Caco-2 (cell line): ENCODE measurements around the gene RPRD2. TPM values are rescaled to one million over a fixed set of nuclear protein-coding genes. Genes with fewer than 3 reads are reported as not detected.

ENCODE experiments used
- BruUV-seq: library from RNA; stranded (reverse); fragments of 400-500 nt; replicated peaks from 2 replicates; lab custom pipeline; 2021; lab: Mats Ljungman, UMichigan
- CTCF ChIA-PET: fragments of 300-600 bp; sonication (Branson Sonifier 250); formaldehyde crosslinking; loops from one replicate; lab custom pipeline; 2022; ENCODE audit warnings: antibody characterized with exemption; lab: Charles Lee
- POLR2A ChIA-PET: fragments of 300-600 bp; sonication (Branson Sonifier 250); formaldehyde crosslinking; loops from one replicate; lab custom pipeline; 2022; ENCODE audit warnings: antibody characterized with exemption; lab: Charles Lee
- DNase-seq, 2 experiments: peaks; one replicate each; pipeline versions ENCODE4 v3.0.0 to v3.0.0-alpha.2; 2020 to 2022
- H3K27me3 ChIP-seq: replicated peaks from 2 replicates; pipeline ENCODE4 v1.6.0; 2011; ENCODE audit warnings: low read length; ENCODE audit not compliant: control insufficient read depth, insufficient read depth
- H3K36me3 ChIP-seq: 2 replicates; pipeline ENCODE4 v1.5.1; 2011; ENCODE audit warnings: low read length; ENCODE audit not compliant: control insufficient read depth, insufficient read depth
- H3K4me1 ChIP-seq: fragments of 250-450 bp; sonication (Bioruptor Pico); 2 replicates; pipeline ENCODE4 v1.5.1; 2020; ENCODE audit warnings: mild to moderate bottlenecking
- H3K4me3 ChIP-seq: 2 replicates; pipeline ENCODE4 v1.5.1; 2011; ENCODE audit warnings: low read depth, mild to moderate bottlenecking, control low read depth, low read length
- H3K9me3 ChIP-seq: fragments of 250-450 bp; sonication (Bioruptor Pico); 2 replicates; pipeline ENCODE4 v1.5.1; 2020; ENCODE audit warnings: mild to moderate bottlenecking, moderate library complexity
- H3K27ac Mint-ChIP-seq: one replicate; pipeline ENCODE4 v1.8.0; 2022; ENCODE audit warnings: mixed read lengths; ENCODE audit not compliant: unreplicated experiment
- H3K27me3 Mint-ChIP-seq: one replicate; pipeline ENCODE4 v1.8.0; 2022; ENCODE audit warnings: mixed read lengths; ENCODE audit not compliant: insufficient read depth, unreplicated experiment
- H3K36me3 Mint-ChIP-seq: one replicate; pipeline ENCODE4 v1.8.0; 2022; ENCODE audit warnings: mild to moderate bottlenecking, mixed read lengths; ENCODE audit not compliant: insufficient read depth, unreplicated experiment
- H3K4me1 Mint-ChIP-seq: one replicate; pipeline ENCODE4 v1.8.0; 2022; ENCODE audit warnings: low read depth, mixed read lengths; ENCODE audit not compliant: unreplicated experiment
- H3K4me3 Mint-ChIP-seq: one replicate; pipeline ENCODE4 v1.8.0; 2022; ENCODE audit warnings: mild to moderate bottlenecking, moderate library complexity, mixed read lengths; ENCODE audit not compliant: unreplicated experiment
- H3K9me3 Mint-ChIP-seq: one replicate; pipeline ENCODE4 v1.8.0; 2022; ENCODE audit warnings: mixed read lengths; ENCODE audit not compliant: unreplicated experiment
- CTCF ChIP-seq, 2 experiments: fragments of 200-600 bp in 1 of 2; IDR thresholded peaks; 1 replicate in 1 of 2; 2 replicates in 1 of 2; pipeline versions ENCODE4 v1.5.1 to v1.8.0; 2011 to 2022; ENCODE audit warnings: antibody characterized with exemption in 1 of 2, control low read depth in 1 of 2, inconsistent platforms in 1 of 2, low read depth in 1 of 2, low read length in 1 of 2, mild to moderate bottlenecking in 1 of 2, moderate library complexity in 1 of 2; ENCODE audit not compliant: insufficient read depth in 1 of 2, severe bottlenecking in 1 of 2, unreplicated experiment in 1 of 2
- intact Hi-C: fragments of 100-400 bp; cut with micrococcal nuclease; formaldehyde crosslinking; loops from one replicate; pipeline ENCODE4 v1.10.0; 2022; ENCODE audit not compliant: unreplicated experiment
- total RNA-seq: library from RNA; stranded (reverse); gene quantifications from 2 replicates; pipeline ENCODE4 v1.2.3, GENCODE V29; 2022

The RPRD2 gene
- total RNA-seq, 1 experiment from 2014 or later = 24.3 TPM

DNA sequence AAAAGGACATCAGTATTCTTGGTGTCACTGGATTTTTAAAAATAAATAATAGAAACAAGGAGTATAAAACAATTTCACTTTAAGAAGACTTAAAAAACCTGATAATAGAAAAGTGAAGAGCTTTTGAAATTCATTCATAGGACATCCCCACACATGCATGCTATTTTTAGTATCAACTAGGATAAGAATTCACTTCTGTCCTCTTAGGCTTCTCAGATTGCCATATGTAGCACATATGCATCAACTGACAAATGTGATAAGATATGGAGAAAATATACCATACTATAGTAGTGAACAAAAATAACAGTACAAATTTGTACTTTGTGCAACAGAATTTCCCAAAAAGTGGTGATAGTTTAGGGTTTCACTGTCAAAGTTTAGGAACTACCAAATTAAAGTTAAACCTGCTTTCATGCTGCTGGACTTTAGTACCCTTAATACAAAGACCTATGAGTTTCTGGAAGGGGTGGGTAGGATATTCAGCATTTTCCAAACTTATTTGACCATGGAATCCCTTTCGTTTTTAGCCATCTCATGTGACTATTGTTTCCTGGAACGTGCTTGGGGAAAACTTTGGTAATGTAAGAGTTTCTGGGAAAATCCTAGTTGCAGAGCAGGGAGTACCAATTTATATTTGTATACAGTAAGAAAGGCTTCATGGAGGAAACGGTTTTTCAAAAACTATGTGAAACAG is 19.8 kb downstream of the RPRD2 start:
- DNase-seq = no peak
- H3K36me3 Mint-ChIP-seq = no peaks in the 10 kb centered on the region
- intact Hi-C loops = no loop called here
- no peak for TF ChIP-seq CTCF (IDR thresholded peaks at IDR 0.05; ENCODE audit: insufficient read depth in 1 of 2, low read depth in 1 of 2, low read length in 1 of 2, severe bottlenecking in 1 of 2, unreplicated experiment in 1 of 2)
- H3K4me1 Mint-ChIP-seq = peaks cover 20% of the 10 kb centered on the region
- no peak overlapping the region for H3K4me3 Mint-ChIP-seq
- no peak overlapping the region for H3K27ac Mint-ChIP-seq
- no peak overlapping the region for H3K4me3 ChIP-seq
- POLR2A ChIA-PET = no interaction called here
- BruUV-seq = TSS peak; percentile 9
- H3K9me3 ChIP-seq = no peaks in the 10 kb centered on the region
- CTCF ChIA-PET = no interaction called here
- peaks cover 13% of the 10 kb centered on the region; the same call in 1 of the 2 replicates for H3K4me1 ChIP-seq
- no peaks in the 10 kb centered on the region for H3K27me3 ChIP-seq
- H3K9me3 Mint-ChIP-seq = no peaks in the 10 kb centered on the region
- H3K36me3 ChIP-seq = no peaks in the 10 kb centered on the region
- H3K27me3 Mint-ChIP-seq = no peaks in the 10 kb centered on the region

DNA sequence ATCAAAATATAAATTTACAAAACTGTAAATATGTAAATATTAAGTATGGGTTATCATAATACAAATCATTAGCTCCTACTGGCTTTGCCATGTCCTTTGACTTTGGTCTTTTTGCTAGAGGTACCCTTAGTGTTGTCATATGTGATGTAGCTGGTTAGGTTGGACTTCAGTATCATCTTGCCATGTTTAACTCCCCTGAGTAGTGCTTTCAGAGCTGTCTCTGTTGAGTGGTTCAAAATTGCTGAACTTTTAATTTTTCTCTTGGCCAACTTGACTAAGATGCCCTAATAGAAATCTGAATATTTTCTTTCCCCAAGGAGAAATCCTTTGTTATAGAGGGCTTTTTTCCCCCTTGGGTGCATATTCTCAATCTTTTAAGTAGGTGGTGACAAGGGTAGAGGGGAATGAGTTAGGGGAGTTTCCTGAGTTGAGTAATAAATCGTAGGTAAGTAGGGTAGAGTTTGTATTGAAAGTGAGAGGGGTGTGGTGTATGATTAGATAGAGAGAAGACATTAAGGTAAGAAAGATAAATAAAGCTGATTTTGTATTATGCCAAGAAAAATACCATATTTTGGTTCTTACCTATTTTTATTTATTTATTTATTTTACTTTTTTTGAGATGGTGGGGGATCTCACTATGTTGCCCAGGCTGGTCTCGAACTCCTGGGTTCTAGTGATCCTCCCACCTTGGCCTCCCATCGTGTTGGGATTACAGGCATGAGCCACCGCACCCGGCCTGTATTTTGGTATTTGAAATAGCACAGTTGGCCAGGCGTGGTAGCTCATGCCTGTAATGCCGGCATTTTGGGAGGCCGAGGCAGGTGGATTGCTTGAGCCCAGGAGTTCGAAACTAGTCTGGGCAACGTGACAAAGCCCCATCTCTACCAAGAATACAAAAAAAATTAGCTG is 21.8 kb downstream of the RPRD2 start:
- no peak for TF ChIP-seq CTCF (IDR thresholded peaks at IDR 0.05; ENCODE audit: insufficient read depth in 1 of 2, low read depth in 1 of 2, low read length in 1 of 2, severe bottlenecking in 1 of 2, unreplicated experiment in 1 of 2)
- Histone ChIP-seq H3K4me1 (peaks cover 13% of the 10 kb centered on the region; the same call in 1 of the 2 replicates), H3K27me3 (no peaks in the 10 kb centered on the region), H3K36me3 (no peaks in the 10 kb centered on the region), H3K9me3 (no peaks in the 10 kb centered on the region), H3K4me3 (no peak overlapping the region)
- no peaks in the 10 kb centered on the region for H3K27me3 Mint-ChIP-seq
- no peak overlapping the region for H3K4me3 Mint-ChIP-seq
- DNase-seq = no peak
- H3K4me1 Mint-ChIP-seq = peaks cover 19% of the 10 kb centered on the region
- no TSS peak for BruUV-seq
- peaks cover 5% of the 10 kb centered on the region for H3K36me3 Mint-ChIP-seq
- ChIA-PET CTCF (no interaction called here), POLR2A (no interaction called here)
- H3K9me3 Mint-ChIP-seq = no peaks in the 10 kb centered on the region
- H3K27ac Mint-ChIP-seq = no peak overlapping the region
- intact Hi-C loops = no loop called here

DNA sequence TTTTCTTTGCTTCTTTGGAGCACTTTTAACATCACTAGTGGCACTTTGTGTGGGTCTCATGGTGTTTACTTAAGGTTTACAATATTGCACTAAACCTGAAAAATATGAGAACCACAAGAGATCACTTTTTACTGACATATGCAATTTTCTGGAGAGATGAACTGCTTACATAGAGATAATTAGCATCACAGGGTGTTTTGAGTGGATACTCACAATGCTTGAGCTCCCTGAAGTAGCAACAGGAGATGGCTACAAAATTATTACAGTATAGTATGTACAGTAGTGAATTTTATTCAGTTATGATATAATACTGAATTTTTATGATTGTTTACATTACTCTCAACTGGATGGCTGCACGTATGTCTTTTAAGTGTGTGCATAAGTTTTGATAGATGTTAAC is 22.6 kb downstream of the RPRD2 start:
- CTCF ChIA-PET = no interaction called here
- no peak overlapping the region for H3K27ac Mint-ChIP-seq

More for the DNA sequence above, 22.6 kb downstream of the RPRD2 start:
- Histone ChIP-seq H3K9me3 (no peaks in the 10 kb centered on the region), H3K36me3 (no peaks in the 10 kb centered on the region), H3K4me1 (peaks cover 13% of the 10 kb centered on the region; the same call in 1 of the 2 replicates), H3K27me3 (no peaks in the 10 kb centered on the region), H3K4me3 (no peak overlapping the region)
- Mint-ChIP-seq H3K27me3 (no peaks in the 10 kb centered on the region), H3K36me3 (peaks cover 5% of the 10 kb centered on the region), H3K9me3 (no peaks in the 10 kb centered on the region), H3K4me3 (no peak overlapping the region), H3K4me1 (peaks cover 20% of the 10 kb centered on the region)
- BruUV-seq = no TSS peak
- no peak for DNase-seq
- POLR2A ChIA-PET = no interaction called here
- intact Hi-C loops = no loop called here
- no peak for TF ChIP-seq CTCF (IDR thresholded peaks at IDR 0.05; ENCODE audit: insufficient read depth in 1 of 2, low read depth in 1 of 2, low read length in 1 of 2, severe bottlenecking in 1 of 2, unreplicated experiment in 1 of 2)
